GM12878 (cell line): ENCODE data around the gene IARS2. TPM values are rescaled to one million over a fixed set of nuclear protein-coding genes. Genes with fewer than 3 reads are reported as not detected.

Source experiments
- ATAC-seq: fragments of 200-7000 bp; cut with Tn5 transposase; 3 replicates; pipeline ENCODE4 v1.9.1; 2020; ENCODE audit warnings: mild to moderate bottlenecking, moderate library complexity
- BruUV-seq: library from RNA; stranded (reverse); fragments of 400-500 nt; replicated peaks from 2 replicates; lab custom pipeline; 2021; lab: Mats Ljungman, UMichigan
- CTCF ChIA-PET: fragments of 300-600 bp; sonication (Branson Sonifier 250); formaldehyde crosslinking; extraction: SDS; loops from one replicate; lab custom pipeline; 2021; ENCODE audit warnings: inconsistent platforms; lab: Yijun Ruan, JAX
- POLR2A ChIA-PET: fragments of 350-600 bp; formaldehyde crosslinking; extraction: SDS; loops from one replicate; lab custom pipeline; 2021; ENCODE audit warnings: inconsistent platforms; lab: Charles Lee
- RAD21 ChIA-PET: fragments of 300-600 bp; sonication (Branson Sonifier 250); formaldehyde crosslinking; loops from one replicate; lab custom pipeline; 2023; ENCODE audit warnings: antibody characterized with exemption; ENCODE audit not compliant: unreplicated experiment; lab: Charles Lee
- SMC1A ChIA-PET: fragments of 300-600 bp; sonication (Branson Sonifier 250); formaldehyde crosslinking; loops from one replicate; lab custom pipeline; 2023; ENCODE audit not compliant: unreplicated experiment, uncharacterized antibody; lab: Charles Lee
- DNase-seq: peaks from one replicate; pipeline ENCODE4 v3.0.0-alpha.2; 2011; ENCODE audit warnings: low read depth, low spot score
- FAIRE-seq: peaks from 3 replicates; lab custom pipeline; 2011; peaks lifted over from hg19 to GRCh38; lab: Jason Lieb, UNC
- H2AFZ ChIP-seq: 2 replicates; pipeline ENCODE4 v1.6.0; 2011; ENCODE audit warnings: low read depth, low read length, control low read depth; ENCODE audit not compliant: control insufficient read depth
- H3K27ac ChIP-seq: 2 replicates; pipeline ENCODE4 v1.5.1; 2011; ENCODE audit warnings: control low read depth; ENCODE audit not compliant: control insufficient read depth, insufficient read depth
- H3K27me3 ChIP-seq, 2 experiments: replicated peaks in 1 of 2; 2 replicates each; pipeline versions ENCODE4 v1.6.0 to v1.6.1; 2011; ENCODE audit warnings: low read length in 1 of 2; ENCODE audit not compliant: control insufficient read depth in 2 of 2, insufficient read depth in 2 of 2
- H3K36me3 ChIP-seq, 2 experiments: 2 replicates each; pipeline ENCODE4 v1.5.1; 2011; ENCODE audit warnings: low read length in 1 of 2; ENCODE audit not compliant: control insufficient read depth in 2 of 2, insufficient read depth in 2 of 2
- H3K4me1 ChIP-seq: 2 replicates; pipeline ENCODE4 v1.6.1; 2011; ENCODE audit warnings: mild to moderate bottlenecking, low read length, moderate library complexity, mixed read lengths; ENCODE audit not compliant: control insufficient read depth, insufficient read depth
- H3K4me2 ChIP-seq: 2 replicates; pipeline ENCODE4 v1.6.0; 2011; ENCODE audit warnings: control low read depth; ENCODE audit not compliant: control insufficient read depth, insufficient read depth
- H3K4me3 ChIP-seq: fragments of 200-600 bp; sonication (generic); 2 replicates; pipeline ENCODE4 v1.5.1; 2016
- H3K79me2 ChIP-seq: 2 replicates; pipeline ENCODE4 v1.6.0; 2011; ENCODE audit warnings: low read length; ENCODE audit not compliant: control insufficient read depth, insufficient read depth
- H3K9ac ChIP-seq: 2 replicates; pipeline ENCODE4 v1.8.0; 2011; ENCODE audit warnings: low read length, control low read depth, mixed read lengths; ENCODE audit not compliant: control insufficient read depth, insufficient read depth
- H3K9me3 ChIP-seq: replicated peaks from 3 replicates; pipeline ENCODE4 v1.5.1; 2011; ENCODE audit warnings: mild to moderate bottlenecking, low read length; ENCODE audit not compliant: control insufficient read depth, insufficient read depth
- H4K20me1 ChIP-seq: 2 replicates; pipeline ENCODE4 v1.6.0; 2011; ENCODE audit not compliant: control insufficient read depth, insufficient read depth
- ELK1 ChIP-seq: IDR thresholded peaks from 2 replicates; pipeline ENCODE4 v1.6.1; 2012; ENCODE audit warnings: low read depth, low read length, improper control_type of control experiment
- ESRRA ChIP-seq: IDR thresholded peaks from 2 replicates; pipeline ENCODE4 v1.6.1; 2012; ENCODE audit warnings: mild to moderate bottlenecking, low read length, improper control_type of control experiment
- HDAC2 ChIP-seq: fragments of 200-600 bp; sonication (generic); IDR thresholded peaks from 2 replicates; pipeline ENCODE4 v1.6.1; 2017
- JUND ChIP-seq: IDR thresholded peaks from 2 replicates; pipeline ENCODE4 v1.6.1; 2012; ENCODE audit warnings: low read depth, mild to moderate bottlenecking, low read length, improper control_type of control experiment, moderate library complexity
- NBN ChIP-seq: fragments of 450-650 bp; IDR thresholded peaks from 2 replicates; pipeline ENCODE4 v1.6.1; 2016
- STAT3 ChIP-seq: IDR thresholded peaks from 2 replicates; pipeline ENCODE4 v1.6.1; 2011; ENCODE audit warnings: low read depth, low read length, improper control_type of control experiment
- TCF7 ChIP-seq: IDR thresholded peaks from 2 replicates; pipeline ENCODE4 v1.6.1; 2014; ENCODE audit warnings: antibody characterized with exemption, borderline replicate concordance
- WRNIP1 ChIP-seq: IDR thresholded peaks from 2 replicates; pipeline ENCODE4 v1.6.1; 2011; ENCODE audit warnings: low read depth, low read length, improper control_type of control experiment, borderline replicate concordance
- ZBTB40 ChIP-seq: fragments of 450-650 bp; IDR thresholded peaks from 2 replicates; pipeline ENCODE4 v1.6.1; 2016; ENCODE audit warnings: mild to moderate bottlenecking, moderate library complexity, borderline replicate concordance
- WGBS: methylation state at CpG from one replicate; pipeline ENCODE4 v1.1.6; 2016; ENCODE audit warnings: low lambda C conversion rate; ENCODE audit not compliant: insufficient replicate concordance, insufficient coverage; ENCODE audit errors: missing lambda C conversion rate; 5-methylcytosine and 5-hydroxymethylcytosine counted together
- in situ Hi-C: fragments of 300-500 bp; cut with MboI; formaldehyde crosslinking; loops from 9 replicates; pipeline ENCODE4 v1.14.3; 2018; ENCODE audit warnings: mixed read lengths
- intact Hi-C: fragments of 100-400 bp; cut with micrococcal nuclease; formaldehyde crosslinking; loops from one replicate; pipeline ENCODE4 v1.14.2; 2022; ENCODE audit not compliant: unreplicated experiment
- polyA plus RNA-seq, 11 experiments: library from polyadenylated mRNA; depleted of rRNA in 4 of 11; unstranded in 6 of 11; stranded (reverse) in 5 of 11; fragments of >200 nt; fragmentation: Nextera tagmentation in 4 of 11; fragmentation: Illumina TruSeq in 1 of 11; extraction: Ambion mirVana in 4 of 11; extraction: Trizol in 1 of 11; gene quantifications; 1 replicate in 1 of 11; 2 replicates in 10 of 11; pipeline versions ENCODE4 v1.2.1 to v1.2.3, GENCODE V29; 2011 to 2016; ENCODE audit warnings: inconsistent platforms in 2 of 11, missing spikeins in 2 of 11, low read depth in 1 of 11
- total RNA-seq, 4 experiments: library from RNA; depleted of rRNA in 3 of 4; stranded (reverse); fragments of >200 nt in 3 of 4; fragmentation: Illumina TruSeq in 1 of 4; extraction: Trizol in 1 of 4; gene quantifications; 2 replicates each; pipeline versions ENCODE4 v1.2.1 to v1.2.3, GENCODE V29; 2013 to 2021

IARS2 gene
- total and polyA plus RNA-seq, 10 of the 15 experiments (the other 5 are each of a cell fraction or from before 2014, with no cell fraction given) = 23.7 to 100 (median 66.8) TPM

DNA sequence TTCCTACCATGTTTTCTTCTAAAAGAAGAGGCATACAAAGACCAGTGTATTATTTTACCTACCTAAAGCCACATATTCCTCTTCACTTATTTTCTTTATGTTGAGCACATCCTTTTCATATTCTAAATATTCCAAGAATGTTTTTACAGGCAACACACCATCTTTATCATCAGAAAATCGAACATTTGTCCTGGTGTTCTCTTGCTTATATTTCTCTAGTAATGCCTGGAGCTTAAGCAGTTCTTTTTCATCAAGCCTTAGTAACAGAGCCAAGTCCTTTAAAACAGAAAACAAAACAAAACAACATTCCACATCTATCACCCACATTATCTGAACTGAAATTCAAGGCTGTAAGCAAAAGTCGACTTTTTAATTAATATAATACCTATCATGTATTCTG is 88.7 kb downstream of the IARS2 start:
- WGBS = 97% methylated on average over 2 of the region's 2 CpGs
- Histone ChIP-seq H3K4me2 (no peak overlapping the region), H2AFZ (no peak overlapping the region), H3K4me3 (no peak overlapping the region), H3K27me3 (no peaks in the 10 kb centered on the region), H3K4me1 (no peaks in the 10 kb centered on the region), H3K9me3 (no peaks in the 10 kb centered on the region), H3K36me3 (peaks cover 0 to 15% of the 10 kb centered on the region in 2 experiments; a peak in 3 of 4 replicates), H3K79me2 (no peaks in the 10 kb centered on the region), H3K9ac (no peak overlapping the region), H3K27ac (no peak overlapping the region), H4K20me1 (no peaks in the 10 kb centered on the region)
- CTCF ChIA-PET = interaction anchor here (0.6 kb wide), 1 partner anchor 1606 kb away, joined by 3 read pairs; no protein-coding TSS in a partner anchor
- no peak for DNase-seq
- ATAC-seq = no peak
- intact Hi-C loops (no loop called here), in situ Hi-C loops (no loop called here)
- POLR2A ChIA-PET = no interaction called here
- no TSS peak for BruUV-seq
- RAD21 ChIA-PET = no interaction called here
- no peak for FAIRE-seq
- SMC1A ChIA-PET = no interaction called here
- TF ChIP-seq ZBTB40 = no peak
- no peak for TF ChIP-seq HDAC2
- no peak for TF ChIP-seq ELK1
- no peak for TF ChIP-seq STAT3
- no peak for TF ChIP-seq NBN
- no peak for TF ChIP-seq TCF7
- TF ChIP-seq WRNIP1 = no peak
- TF ChIP-seq JUND = no peak
- no peak for TF ChIP-seq ESRRA
